Nephron progenitor cell (in vitro differentiated cells): ENCODE results near the gene NLN.
"Not testable (repeated sequence)": the region's sequence is repeated elsewhere in the genome, so short reads cannot be mapped to it uniquely, and the experiment has no call there.

Experiments
- DNase-seq: peaks from one replicate; pipeline ENCODE4 v3.0.0; 2021
- H3K27ac Mint-ChIP-seq: 2 replicates; pipeline ENCODE4 v1.8.0; 2021; ENCODE audit warnings: mild to moderate bottlenecking, moderate library complexity, mixed read lengths
- H3K27me3 Mint-ChIP-seq: 2 replicates; pipeline ENCODE4 v1.8.0; 2021; ENCODE audit warnings: mild to moderate bottlenecking, low read depth, mixed read lengths; ENCODE audit not compliant: poor library complexity
- H3K36me3 Mint-ChIP-seq: 2 replicates; pipeline ENCODE4 v1.8.0; 2021; ENCODE audit warnings: low read depth, mixed read lengths
- H3K4me1 Mint-ChIP-seq: 2 replicates; pipeline ENCODE4 v1.8.0; 2021; ENCODE audit warnings: mixed read lengths
- H3K4me3 Mint-ChIP-seq: 2 replicates; pipeline ENCODE4 v1.8.0; 2021; ENCODE audit warnings: mild to moderate bottlenecking, moderate library complexity, mixed read lengths
- H3K9me3 Mint-ChIP-seq: 2 replicates; pipeline ENCODE4 v1.8.0; 2021; ENCODE audit warnings: mild to moderate bottlenecking, moderate library complexity, mixed read lengths
- CTCF ChIP-seq: fragments of 200-600 bp; sonication (generic); IDR thresholded peaks from 2 replicates; pipeline ENCODE4 v1.5.0; 2021; ENCODE audit warnings: antibody characterized with exemption

Gene NLN

GRCh38 chr5:65779643-65780042, 57.6 kb downstream of the NLN start:
- TF ChIP-seq CTCF: no peak
- H3K4me1 Mint-ChIP-seq: no peaks in the 10 kb centered on the region
- no peaks in the 10 kb centered on the region for H3K9me3 Mint-ChIP-seq
- H3K36me3 Mint-ChIP-seq: peaks cover 62% of the 10 kb centered on the region
- no peak overlapping the region for H3K4me3 Mint-ChIP-seq
- no peak for DNase-seq
- H3K27ac Mint-ChIP-seq: no peak overlapping the region
- peaks cover 4% of the 10 kb centered on the region for H3K27me3 Mint-ChIP-seq

GRCh38 chr5:65788296-65788695, 66.3 kb downstream of the NLN start:
- H3K9me3 Mint-ChIP-seq, DNase-seq, H3K4me1 Mint-ChIP-seq, H3K4me3 Mint-ChIP-seq, H3K27me3 Mint-ChIP-seq, H3K27ac Mint-ChIP-seq: not testable (repeated sequence)
- peaks cover 36% of the 10 kb centered on the region for H3K36me3 Mint-ChIP-seq

- no peak for DNase-seq
- Mint-ChIP-seq H3K4me3 (no peak overlapping the region), H3K4me1 (no peaks in the 10 kb centered on the region), H3K27ac (no peak overlapping the region), H3K36me3 (peaks cover 46% of the 10 kb centered on the region), H3K27me3 (no peaks in the 10 kb centered on the region), H3K9me3 (no peaks in the 10 kb centered on the region)
- TF ChIP-seq CTCF: no peak
Measured at GRCh38 chr5:65790371-65791163, 68.6 kb downstream of the NLN start.

DNA sequence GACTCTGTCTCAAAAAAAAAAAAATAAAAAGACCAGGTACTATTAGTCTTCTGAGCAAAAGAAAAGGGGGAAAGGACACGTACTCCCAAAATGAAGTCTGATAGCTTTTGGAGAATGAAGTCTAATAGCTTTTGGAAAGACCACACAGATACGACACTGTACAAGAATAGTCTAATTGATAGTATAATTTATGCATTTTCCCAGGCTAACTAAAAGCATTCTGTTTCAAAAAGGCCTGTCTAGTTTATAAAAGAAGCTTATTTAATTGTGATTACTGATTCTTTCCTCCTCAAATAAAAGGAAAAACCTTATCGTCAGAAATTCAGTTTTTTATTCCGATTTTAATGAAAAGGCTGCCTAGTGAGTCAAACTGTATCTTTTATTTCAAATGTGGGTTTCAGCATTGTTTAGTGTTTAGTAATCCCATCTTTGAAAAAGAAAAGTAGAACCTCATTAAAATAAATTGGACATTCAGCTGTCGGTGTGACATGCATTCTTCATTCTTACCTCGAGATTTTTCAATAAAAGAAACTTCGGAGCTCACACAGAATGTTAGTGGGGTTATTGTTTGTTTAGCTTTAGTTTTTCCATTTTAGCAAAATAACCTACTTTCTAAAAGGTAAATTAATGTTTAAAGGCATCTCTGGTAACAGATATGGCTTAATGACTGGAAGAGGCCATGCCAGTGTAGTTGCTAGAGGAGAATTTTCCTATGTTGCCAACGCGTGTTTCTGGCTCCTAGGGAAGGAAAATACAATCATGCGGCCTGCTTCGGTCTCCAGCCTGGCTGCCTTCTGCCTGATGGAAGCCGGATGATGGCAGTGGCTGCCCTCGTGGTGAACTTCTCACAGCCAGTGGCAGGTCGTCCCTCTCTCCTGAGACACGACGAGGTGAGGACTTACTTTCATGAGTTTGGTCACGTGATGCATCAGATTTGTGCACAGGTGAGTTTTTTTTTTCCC, 70.0 kb downstream of the NLN start:
- H3K36me3 Mint-ChIP-seq: peaks cover 46% of the 10 kb centered on the region
- no peaks in the 10 kb centered on the region for H3K4me1 Mint-ChIP-seq
- no peak overlapping the region for H3K4me3 Mint-ChIP-seq
- no peaks in the 10 kb centered on the region for H3K9me3 Mint-ChIP-seq
- H3K27me3 Mint-ChIP-seq: no peaks in the 10 kb centered on the region
- DNase-seq: no peak
- TF ChIP-seq CTCF: no peak
- H3K27ac Mint-ChIP-seq: no peak overlapping the region

GRCh38 chr5:65796269-65796668, 74.3 kb downstream of the NLN start:
- Mint-ChIP-seq H3K9me3 (no peaks in the 10 kb centered on the region), H3K4me3 (no peak overlapping the region), H3K4me1 (no peaks in the 10 kb centered on the region), H3K36me3 (peaks cover 45% of the 10 kb centered on the region), H3K27ac (no peak overlapping the region), H3K27me3 (no peaks in the 10 kb centered on the region)
- no peak for TF ChIP-seq CTCF
- DNase-seq: no peak

- Mint-ChIP-seq H3K27me3 (no peaks in the 10 kb centered on the region), H3K9me3 (peaks cover 3% of the 10 kb centered on the region), H3K4me3 (no peak overlapping the region), H3K36me3 (peaks cover 51% of the 10 kb centered on the region), H3K27ac (no peak overlapping the region), H3K4me1 (no peaks in the 10 kb centered on the region)
- no peak for TF ChIP-seq CTCF
- DNase-seq: no peak
Measured at GRCh38 chr5:65796751-65797316, 74.8 kb downstream of the NLN start.
